ENCODE results near the gene NFIA. TPM values are rescaled to one million over a fixed set of nuclear protein-coding genes. Genes with fewer than 3 reads are reported as not detected.
"Not testable (repeated sequence)": the region's sequence is repeated elsewhere in the genome, so short reads cannot be mapped to it uniquely, and the experiment has no call there.

Gene NFIA
- total RNA-seq, 1 donor from 2014 or later, result 49.4 TPM

DNA sequence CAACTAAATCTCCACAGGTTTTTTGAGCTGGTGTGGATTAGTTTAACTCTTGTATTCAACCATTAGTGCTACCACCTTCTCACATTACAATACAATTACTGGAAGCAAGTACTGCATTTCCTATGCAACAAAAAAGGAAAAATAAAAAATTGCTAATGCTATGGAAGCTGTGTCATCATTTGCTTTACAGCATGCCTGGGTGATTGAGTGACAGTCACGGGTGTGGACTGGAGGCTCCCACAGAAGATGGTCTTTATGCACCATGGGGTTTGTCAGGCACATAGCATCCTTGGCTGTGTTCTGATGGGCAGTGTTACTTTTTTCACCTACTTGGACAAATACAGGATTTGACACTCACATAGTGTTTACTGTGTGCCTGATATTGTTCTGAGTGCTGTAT, 380.3 kb downstream of the NFIA start:
- Mint-ChIP-seq H3K27me3 (peaks cover 2% of the 10 kb centered on the region), H3K4me3 (no peak overlapping the region), H3K27ac (no peak overlapping the region), H3K9me3 (no peaks in the 10 kb centered on the region), H3K36me3 (peaks cover 4% of the 10 kb centered on the region), H3K4me1 (ENCODE audit: unreplicated experiment) (peaks cover 3% of the 10 kb centered on the region)
- TF ChIP-seq, protein P1, sequence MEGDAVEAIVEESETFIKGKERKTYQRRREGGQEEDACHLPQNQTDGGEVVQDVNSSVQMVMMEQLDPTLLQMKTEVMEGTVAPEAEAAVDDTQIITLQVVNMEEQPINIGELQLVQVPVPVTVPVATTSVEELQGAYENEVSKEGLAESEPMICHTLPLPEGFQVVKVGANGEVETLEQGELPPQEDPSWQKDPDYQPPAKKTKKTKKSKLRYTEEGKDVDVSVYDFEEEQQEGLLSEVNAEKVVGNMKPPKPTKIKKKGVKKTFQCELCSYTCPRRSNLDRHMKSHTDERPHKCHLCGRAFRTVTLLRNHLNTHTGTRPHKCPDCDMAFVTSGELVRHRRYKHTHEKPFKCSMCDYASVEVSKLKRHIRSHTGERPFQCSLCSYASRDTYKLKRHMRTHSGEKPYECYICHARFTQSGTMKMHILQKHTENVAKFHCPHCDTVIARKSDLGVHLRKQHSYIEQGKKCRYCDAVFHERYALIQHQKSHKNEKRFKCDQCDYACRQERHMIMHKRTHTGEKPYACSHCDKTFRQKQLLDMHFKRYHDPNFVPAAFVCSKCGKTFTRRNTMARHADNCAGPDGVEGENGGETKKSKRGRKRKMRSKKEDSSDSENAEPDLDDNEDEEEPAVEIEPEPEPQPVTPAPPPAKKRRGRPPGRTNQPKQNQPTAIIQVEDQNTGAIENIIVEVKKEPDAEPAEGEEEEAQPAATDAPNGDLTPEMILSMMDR (conservative IDR thresholded peaks at IDR 0.05), result no peak
- DNase-seq (ENCODE audit: extremely low spot score, unreplicated experiment), result no peak

DNA sequence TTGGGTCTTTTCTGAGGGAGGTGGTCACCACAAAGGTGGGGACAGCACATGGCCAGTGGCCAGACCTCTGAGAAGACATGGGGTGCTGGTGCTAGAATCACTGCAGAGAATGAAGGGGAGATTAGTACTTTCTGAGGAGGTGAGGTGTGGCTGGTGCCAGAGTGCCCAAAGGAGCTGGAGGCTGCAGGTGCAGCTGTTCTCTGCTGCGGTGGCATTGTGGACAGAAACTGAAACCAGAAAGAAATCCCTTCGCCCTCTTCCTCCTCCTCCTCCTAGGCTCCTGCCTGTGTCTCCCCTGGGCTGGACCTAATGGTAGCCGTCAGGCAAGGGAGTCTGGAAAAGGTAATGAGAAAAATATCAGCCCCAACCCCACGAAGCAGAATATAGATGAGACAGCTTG, 380.9 kb downstream of the NFIA start:
- no peak overlapping the region for H3K27ac Mint-ChIP-seq
- peaks cover 4% of the 10 kb centered on the region for H3K36me3 Mint-ChIP-seq
- no peak for DNase-seq (ENCODE audit: extremely low spot score, unreplicated experiment)
- H3K4me1 Mint-ChIP-seq (ENCODE audit: unreplicated experiment), result peaks cover 3% of the 10 kb centered on the region
- H3K4me3 Mint-ChIP-seq, result no peak overlapping the region
- H3K9me3 Mint-ChIP-seq, result no peaks in the 10 kb centered on the region
- peaks cover 2% of the 10 kb centered on the region for H3K27me3 Mint-ChIP-seq
- TF ChIP-seq, protein P1 (conservative IDR thresholded peaks at IDR 0.05), result no peak

DNA sequence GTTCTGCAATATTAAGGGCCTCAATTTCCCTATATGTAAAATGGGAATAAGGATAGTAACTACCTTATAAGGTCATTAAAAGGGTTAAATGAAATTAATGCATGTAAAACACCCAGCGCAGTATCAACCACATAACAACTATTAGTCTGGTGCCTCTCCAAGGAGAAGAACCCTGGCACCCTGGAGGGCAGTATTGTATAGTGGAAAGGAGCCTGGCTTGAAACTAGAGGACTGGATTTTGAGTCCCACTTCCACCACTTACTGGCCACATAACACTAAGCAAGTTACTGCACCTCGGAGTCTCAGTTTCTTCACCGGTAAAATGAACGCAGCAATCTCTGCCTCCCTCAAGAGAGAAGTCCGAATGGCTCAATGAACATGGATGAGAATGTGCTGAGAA, 385.5 kb downstream of the NFIA start:
- not testable (repeated sequence) for DNase-seq (ENCODE audit: extremely low spot score, unreplicated experiment); H3K9me3 Mint-ChIP-seq; H3K36me3 Mint-ChIP-seq; H3K27me3 Mint-ChIP-seq; H3K27ac Mint-ChIP-seq; H3K4me1 Mint-ChIP-seq (ENCODE audit: unreplicated experiment); H3K4me3 Mint-ChIP-seq

DNA sequence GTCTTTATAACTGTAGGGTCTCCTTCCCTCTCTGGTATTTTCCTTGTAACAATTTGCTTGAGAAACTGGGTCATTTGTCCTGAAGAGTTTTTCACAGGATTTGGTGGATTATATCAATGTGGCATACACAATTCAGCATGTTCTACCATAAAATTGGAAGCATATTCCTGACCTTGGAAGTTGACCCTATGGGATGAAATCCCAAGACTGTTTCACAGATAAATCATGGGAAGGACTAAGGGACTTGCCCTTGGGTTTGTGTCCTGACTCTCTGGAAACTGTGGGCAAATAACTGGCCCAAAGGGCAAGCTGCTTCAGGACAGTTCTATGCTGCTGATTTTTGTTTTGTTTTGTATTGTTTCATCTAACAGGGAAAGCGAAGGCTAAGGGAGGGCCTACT, 387.0 kb downstream of the NFIA start:
- no peak for DNase-seq (ENCODE audit: extremely low spot score, unreplicated experiment)
- Mint-ChIP-seq H3K9me3 (peaks cover 8% of the 10 kb centered on the region), H3K27me3 (peaks cover 8% of the 10 kb centered on the region), H3K4me3 (no peak overlapping the region), H3K27ac (no peak overlapping the region), H3K36me3 (no peaks in the 10 kb centered on the region), H3K4me1 (ENCODE audit: unreplicated experiment) (peaks cover 9% of the 10 kb centered on the region)
- TF ChIP-seq, protein P1 (conservative IDR thresholded peaks at IDR 0.05), result no peak

DNA sequence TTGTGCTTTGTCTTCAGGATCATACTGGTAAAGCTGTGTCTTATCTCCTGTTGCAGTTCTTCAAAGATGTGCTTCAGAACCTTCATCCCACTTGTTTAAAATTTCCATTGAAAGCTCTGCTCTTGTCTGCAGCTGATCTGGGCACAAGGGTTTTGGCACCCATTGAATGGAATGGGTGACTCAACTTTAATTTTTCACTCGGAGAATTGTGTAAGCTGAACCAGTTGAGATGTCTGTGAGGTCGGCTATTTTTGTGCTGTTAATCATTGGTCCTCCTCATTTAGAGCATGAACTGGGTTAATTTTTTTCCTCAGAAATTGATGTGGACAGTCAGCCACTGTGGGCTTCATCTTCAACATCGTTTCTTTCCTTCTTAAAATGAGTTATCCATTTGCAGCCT, 390.5 kb downstream of the NFIA start:
- Mint-ChIP-seq H3K27me3 (peaks cover 5% of the 10 kb centered on the region), H3K4me1 (ENCODE audit: unreplicated experiment) (peaks cover 21% of the 10 kb centered on the region), H3K9me3 (peaks cover 15% of the 10 kb centered on the region), H3K27ac (no peak overlapping the region), H3K4me3 (no peak overlapping the region), H3K36me3 (no peaks in the 10 kb centered on the region)
- TF ChIP-seq, protein P1 (conservative IDR thresholded peaks at IDR 0.05), result no peak
- no peak for DNase-seq (ENCODE audit: extremely low spot score, unreplicated experiment)

DNA sequence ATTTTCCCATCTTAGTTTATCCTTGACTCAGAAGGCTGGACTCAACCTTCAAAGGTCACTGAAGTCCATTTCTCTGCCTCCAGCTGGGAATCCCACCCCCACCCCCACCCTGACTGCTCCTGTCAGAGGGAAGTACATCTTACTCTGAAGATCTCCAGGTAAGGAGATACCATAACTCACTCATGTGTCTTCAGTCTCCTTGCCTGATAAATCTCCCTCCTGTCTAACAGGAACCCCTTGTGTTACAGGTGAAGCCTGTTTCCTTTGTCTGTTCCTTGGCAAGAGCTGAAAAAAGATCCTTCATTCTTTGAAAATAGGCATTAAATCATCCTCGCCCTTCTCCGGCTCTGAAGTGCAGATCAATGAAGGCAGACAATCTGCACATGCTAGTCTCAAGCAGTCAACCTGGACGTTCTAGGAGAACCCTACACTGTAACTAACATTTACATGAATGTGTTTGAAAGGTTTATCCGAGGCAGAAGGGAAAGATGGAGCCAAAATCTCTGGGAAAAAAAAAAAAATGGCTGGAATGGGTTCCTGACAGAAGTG, 392.0 kb downstream of the NFIA start:
- Mint-ChIP-seq H3K4me1 (ENCODE audit: unreplicated experiment) (peaks cover 21% of the 10 kb centered on the region), H3K4me3 (no peak overlapping the region), H3K9me3 (peaks cover 15% of the 10 kb centered on the region), H3K27ac (no peak overlapping the region), H3K36me3 (no peaks in the 10 kb centered on the region), H3K27me3 (peaks cover 5% of the 10 kb centered on the region)
- DNase-seq (ENCODE audit: extremely low spot score, unreplicated experiment), result no peak
- TF ChIP-seq, protein P1 (conservative IDR thresholded peaks at IDR 0.05), result no peak

Measured in type B pancreatic cell (in vitro differentiated cells).